Stromal cell of bone marrow (primary cell): Measurements from ENCODE around the gene NEDD1.

ENCODE experiments used
- DNase-seq: peaks from one replicate; pipeline ENCODE4 v3.0.0-alpha.2; 2012; ENCODE audit warnings: low read depth

The NEDD1 gene, protein sequence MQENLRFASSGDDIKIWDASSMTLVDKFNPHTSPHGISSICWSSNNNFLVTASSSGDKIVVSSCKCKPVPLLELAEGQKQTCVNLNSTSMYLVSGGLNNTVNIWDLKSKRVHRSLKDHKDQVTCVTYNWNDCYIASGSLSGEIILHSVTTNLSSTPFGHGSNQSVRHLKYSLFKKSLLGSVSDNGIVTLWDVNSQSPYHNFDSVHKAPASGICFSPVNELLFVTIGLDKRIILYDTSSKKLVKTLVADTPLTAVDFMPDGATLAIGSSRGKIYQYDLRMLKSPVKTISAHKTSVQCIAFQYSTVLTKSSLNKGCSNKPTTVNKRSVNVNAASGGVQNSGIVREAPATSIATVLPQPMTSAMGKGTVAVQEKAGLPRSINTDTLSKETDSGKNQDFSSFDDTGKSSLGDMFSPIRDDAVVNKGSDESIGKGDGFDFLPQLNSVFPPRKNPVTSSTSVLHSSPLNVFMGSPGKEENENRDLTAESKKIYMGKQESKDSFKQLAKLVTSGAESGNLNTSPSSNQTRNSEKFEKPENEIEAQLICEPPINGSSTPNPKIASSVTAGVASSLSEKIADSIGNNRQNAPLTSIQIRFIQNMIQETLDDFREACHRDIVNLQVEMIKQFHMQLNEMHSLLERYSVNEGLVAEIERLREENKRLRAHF

GRCh38 chr12:96906849-96907670 is at the start of gene NEDD1:
Gene NEDD1, plus strand, starts transcription at chr12:96907257. Its CDS starts 2,503 bp downstream, at chr12:96909760.
- peak; percentile 44 for DNase-seq

- DNase-seq, result no peak
These were observed 48.9 kb upstream of the NEDD1 start for GRCh38 chr12:96858162-96858561.

DNA sequence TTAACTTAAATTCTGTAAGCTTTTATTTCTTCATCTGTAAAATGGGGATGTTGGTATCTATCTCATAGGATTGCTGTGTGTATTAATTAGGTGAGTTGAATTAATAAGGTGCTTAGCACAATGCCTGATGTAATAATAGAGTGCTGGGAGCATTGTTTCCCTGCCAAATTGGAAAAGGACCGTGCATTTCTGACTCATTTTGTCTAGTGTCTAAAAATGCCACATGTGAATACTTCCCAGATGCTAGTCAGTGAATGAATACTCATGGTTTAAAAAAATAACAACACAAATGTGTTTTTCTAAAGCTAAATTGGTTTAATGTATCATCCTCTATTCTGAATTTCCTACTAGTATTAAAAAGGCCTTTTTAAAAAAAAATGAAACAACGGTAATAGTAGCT is 45.4 kb upstream of the NEDD1 start:
- peak; percentile 9 for DNase-seq

GRCh38 chr12:96862326-96862725 is 44.7 kb upstream of the NEDD1 start:
- no peak for DNase-seq

DNA sequence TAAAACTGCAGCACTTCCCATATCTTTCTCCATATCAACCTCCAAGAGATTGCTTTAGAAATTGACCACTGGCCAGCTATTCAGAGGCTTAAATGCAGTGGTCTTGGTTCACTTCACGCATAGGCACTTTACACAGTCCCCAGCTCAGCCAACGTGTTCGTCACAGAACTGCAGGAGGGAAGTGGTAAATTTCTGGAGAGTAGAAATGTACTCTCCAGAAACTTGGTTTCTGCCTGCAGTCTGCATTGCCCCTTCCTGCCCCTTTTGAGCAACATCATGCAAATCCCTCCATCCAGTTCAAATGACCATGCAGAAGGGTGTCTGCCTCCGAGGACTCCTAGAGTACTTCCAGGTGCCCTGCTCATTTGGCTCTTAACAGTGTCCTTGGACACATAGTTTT is 42.7 kb upstream of the NEDD1 start:
- no peak for DNase-seq

DNA sequence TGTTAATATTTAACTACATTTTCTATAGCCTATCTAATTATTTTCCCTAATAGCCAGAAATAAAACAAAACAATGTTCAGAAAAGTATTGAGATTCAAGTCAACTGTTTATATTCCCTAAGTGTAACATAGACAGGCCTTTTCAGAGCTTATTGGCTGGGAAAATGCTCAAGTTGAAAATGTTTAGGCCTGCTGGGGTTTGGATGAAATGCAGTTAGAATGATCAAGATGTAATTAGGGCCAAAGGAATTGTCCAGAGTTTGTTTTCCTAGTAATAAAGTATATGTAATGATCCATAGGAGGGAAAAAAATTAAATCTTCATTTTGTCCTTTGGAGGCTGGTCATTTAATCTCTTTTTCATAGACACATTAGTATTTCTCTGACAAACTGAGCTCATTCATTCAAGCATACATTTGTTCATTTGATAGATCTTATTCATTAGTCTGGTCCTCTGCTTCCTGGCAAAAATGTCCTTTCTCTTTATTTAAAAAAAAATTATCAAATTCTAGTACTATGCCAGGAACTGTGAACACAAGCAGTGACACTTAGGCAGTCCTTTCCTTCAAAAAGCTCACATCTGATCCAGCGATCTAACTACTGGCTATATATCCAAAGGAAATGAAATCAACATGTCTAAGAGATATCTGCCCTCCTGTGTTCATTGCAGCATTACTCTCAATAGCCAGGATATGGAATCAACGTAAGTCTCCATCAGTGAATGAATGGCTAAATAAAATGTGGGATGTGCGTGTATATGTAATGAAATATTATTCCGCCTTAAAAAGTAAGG is 40.1 kb upstream of the NEDD1 start:
- no peak for DNase-seq

GRCh38 chr12:96870946-96871345 is 36.1 kb upstream of the NEDD1 start:
- no peak for DNase-seq

DNA sequence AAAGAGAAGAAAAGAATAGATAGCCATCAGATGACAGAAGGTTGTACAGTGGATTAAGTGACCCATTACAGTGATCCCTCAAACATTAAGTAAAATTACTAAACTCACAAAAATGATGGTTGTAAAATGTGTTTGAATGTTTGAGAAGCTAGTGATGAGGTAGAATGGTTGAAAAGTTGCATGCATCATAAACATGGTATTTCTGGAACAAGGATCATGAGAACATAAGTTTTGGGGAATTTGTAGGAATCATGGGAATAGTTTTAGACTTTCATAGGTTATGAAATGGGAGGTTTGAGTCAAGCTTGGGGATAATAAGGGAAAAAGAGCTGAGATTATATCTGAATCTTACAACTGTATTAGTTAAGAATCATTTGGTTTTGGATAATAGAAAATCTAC is 34.1 kb upstream of the NEDD1 start:
- no peak for DNase-seq

DNA sequence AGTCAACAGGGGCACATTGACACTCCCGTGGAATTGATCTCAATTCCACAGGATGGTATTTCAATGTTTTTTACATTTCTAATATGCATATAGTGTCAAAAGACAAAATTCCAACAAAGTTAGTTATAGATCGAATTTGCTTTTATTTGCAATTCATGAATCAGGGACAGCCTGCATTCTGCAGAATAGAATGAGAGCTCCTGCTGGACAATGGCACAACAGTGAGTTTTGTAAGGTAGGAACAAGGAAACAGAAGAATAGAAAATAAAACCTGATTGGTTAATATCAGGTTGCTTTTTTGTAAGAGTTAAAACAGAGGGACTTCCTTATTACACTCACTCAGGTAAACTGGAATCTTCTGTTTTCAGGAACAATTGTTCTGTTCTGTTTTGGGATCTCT is 32.8 kb upstream of the NEDD1 start:
- no peak for DNase-seq

- DNase-seq, result no peak
These were observed 30.1 kb upstream of the NEDD1 start for GRCh38 chr12:96876966-96877365.

DNA sequence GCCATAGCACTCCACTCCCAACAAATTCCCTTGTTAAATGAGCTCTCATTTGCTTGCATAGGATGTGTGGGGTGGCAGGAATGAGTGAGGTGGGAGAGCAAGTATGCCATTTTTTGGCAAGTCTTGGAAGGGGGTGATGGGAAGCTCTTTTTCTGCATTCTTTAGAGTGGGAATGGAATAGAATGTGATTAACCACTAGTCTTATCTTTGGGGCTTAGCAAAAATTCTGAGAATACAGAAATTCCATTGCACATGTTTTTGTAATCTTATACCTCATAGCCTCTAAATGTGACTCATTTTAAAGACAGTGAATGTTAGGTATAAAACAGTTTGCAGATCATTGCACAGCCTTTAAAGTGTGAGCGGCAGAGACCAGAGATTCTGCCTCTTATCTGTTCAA is 28.4 kb upstream of the NEDD1 start:
- DNase-seq, result no peak

- DNase-seq, result no peak
These were observed 27.8 kb upstream of the NEDD1 start for GRCh38 chr12:96879301-96879700.

DNA sequence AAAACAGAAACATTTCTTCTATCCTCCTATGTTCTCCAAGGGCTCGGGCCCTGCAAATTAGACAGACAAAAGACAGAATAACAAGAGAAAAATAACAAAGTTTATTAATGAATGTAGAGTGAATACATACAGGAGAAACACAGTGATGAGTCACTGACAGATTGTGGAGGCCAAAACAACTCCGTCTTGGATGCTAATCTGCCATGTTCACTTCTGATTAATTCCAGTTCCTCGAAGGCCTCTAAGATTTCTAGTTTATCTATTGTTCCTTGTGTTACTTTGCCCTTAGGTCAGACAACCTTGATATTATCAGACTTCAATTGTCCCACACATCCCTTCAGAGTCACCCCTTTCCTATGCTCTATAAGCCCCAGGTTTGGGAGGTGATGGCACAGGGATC is 26.8 kb upstream of the NEDD1 start:
- DNase-seq, result no peak

- DNase-seq, result no peak
These were observed 25.4 kb upstream of the NEDD1 start for GRCh38 chr12:96881608-96882007.

DNA sequence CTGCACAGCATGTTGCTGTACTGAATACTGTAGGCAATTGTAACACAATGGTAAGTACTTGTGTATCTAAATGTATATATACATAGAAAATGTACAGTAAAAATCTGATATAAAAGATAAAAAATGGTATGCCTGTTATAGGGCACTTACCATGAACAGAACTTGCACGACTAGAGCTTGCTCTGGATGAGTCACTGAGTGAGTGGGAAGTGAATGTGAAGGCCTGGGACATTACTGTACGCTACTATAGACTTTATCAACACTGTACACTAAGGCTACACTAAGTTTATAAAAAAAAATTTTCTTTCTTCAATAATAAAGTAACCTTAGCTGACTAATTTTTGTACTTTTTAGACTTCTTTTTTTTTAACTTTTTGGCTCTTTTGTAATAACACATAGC is 24.2 kb upstream of the NEDD1 start:
- no peak for DNase-seq

DNA sequence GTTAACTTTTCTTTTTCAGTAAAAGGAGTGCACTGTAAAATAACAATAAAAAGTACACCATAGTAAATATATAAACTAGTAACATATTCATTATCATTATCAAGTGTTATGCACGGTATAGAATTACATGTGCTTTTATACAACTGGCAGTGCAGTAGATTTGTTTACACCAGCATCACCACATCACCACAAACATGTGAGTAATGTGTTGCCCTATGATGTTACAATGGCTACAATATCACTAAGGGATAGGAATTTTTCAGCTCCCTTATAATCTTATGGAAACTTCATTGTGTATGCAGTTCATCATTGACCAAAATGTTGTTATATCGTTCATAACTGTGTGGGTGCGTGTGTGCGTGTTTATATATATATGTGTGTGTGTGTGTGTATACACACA is 23.5 kb upstream of the NEDD1 start:
- no peak for DNase-seq

GRCh38 chr12:96886998-96887677 is 19.9 kb upstream of the NEDD1 start:
- DNase-seq, result no peak

DNA sequence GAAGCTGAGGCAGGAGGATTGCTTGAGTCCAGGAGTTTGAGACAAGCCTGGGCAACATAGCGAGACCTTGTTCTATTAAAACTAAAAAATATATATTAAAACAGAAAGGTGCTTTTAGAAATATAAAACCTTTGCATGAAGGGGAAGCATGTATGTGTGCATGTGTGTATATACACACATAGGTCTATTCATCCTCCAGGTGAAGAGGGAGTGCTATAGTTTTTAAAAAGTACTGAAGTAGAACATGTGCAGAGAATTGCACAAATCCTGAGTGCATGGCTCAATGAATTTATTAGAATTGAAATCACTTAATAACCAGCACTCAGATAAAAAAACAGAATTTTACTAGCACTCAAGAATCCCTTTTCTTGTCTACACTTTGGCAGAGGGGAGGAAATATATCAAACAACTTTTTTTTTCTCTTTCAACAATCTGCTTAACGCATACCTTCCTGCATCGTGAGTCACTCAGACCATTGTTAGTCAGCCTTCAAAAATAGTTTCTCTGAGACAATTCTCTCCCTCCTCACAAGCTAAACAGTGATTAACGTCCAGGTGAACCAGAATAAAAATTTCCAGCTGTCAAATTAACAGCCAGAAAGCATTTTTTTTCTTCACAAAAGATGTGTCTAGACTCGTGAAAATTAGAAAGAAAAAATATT is 17.7 kb upstream of the NEDD1 start:
- DNase-seq, result no peak

DNA sequence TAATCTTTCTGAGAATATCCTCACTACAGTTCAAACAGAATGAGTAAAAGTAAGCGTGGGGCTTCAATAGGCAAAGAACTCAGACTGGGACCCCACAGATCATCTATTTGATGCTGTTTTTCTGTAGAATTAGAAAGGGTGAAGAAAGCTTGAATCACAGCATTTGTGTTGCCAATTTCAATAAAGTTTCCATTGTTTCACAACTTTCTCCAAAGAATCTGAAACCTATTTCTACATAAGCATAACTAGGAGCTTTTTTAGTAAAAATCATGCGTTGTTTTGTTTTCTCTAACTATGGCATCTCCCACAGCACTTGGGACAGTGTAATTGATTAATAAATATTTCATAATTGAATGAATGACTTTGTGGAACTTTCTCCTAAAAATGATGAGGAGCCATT is 16.7 kb upstream of the NEDD1 start:
- DNase-seq, result no peak

DNA sequence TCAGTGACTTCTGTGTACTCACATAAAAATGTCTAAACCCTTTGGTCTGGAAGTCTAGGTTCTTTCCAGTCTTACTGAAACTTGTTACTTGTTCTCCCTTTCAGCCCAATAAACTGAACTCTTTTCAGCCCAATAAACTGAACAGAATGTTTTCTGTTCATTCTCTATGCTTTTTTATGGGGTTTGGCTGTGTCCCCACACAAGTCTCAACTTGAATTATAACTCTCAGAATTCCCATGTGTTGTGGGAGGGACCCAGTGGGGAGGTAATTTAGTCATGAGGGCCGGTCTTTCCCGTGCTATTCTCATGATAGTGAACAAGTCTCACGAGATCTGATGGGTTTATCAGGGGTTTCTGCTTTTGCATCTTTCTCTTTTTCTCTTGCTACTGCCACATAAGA is 15.0 kb upstream of the NEDD1 start:
- no peak for DNase-seq

DNA sequence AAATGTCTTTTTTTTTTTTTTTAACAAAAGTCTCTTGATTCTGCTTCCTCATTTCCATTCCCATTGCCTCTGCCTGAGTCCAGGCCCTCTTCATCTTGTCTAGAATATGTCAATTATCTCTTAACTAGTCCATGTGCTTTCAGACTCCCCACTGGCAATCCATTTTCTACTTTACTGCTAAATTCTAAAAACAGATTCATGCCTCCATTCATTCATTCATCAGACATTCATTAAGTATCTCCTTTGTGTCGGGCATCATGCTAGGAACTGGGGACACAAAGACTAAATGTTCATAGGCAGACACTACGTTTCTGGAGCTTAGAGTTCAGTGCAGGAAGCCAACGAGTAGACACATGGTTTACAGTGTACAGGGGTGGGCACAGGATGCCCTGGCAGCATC is 9.6 kb upstream of the NEDD1 start:
- DNase-seq, result no peak
